ENCODE data around the gene MSMO1. TPM values are rescaled to one million over a fixed set of nuclear protein-coding genes. Genes with fewer than 3 reads are reported as not detected.

MSMO1 gene
- total and polyA plus RNA-seq, 10 of the 15 experiments (the other 5 are each of a cell fraction or from before 2014, with no cell fraction given), result 63.6 to 168 (median 105) TPM

DNA sequence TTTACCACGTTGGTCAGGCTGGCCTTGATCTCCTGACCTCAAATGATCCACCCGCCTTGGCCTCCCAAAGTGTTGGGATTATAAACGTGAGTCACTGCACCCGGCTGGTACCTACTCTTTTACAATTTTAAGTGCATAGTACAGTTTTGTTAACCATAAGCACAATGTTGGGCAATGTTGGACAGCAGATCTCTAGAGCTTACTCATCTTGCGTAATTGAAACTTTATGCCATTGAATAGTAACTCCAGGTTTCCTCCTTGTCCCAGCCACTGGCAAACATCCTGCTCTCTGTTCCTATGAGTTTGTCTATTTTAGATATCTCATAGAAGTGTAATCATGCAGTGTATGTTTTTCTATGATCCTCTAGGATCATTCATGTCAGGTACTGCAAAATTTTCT, 42.1 kb downstream of the MSMO1 start:
- Histone ChIP-seq H3K4me2 (ENCODE audit: control insufficient read depth, insufficient read depth) (no peak overlapping the region), H3K9me3 (replicated peaks; ENCODE audit: control insufficient read depth, insufficient read depth, low read length) (no peaks in the 10 kb centered on the region), H3K27ac (ENCODE audit: control insufficient read depth, insufficient read depth) (no peak overlapping the region), H3K36me3 (ENCODE audit: control insufficient read depth in 2 of 2, insufficient read depth in 2 of 2, low read length in 1 of 2) (no peaks in the 10 kb centered on the region), H4K20me1 (ENCODE audit: control insufficient read depth, insufficient read depth) (no peaks in the 10 kb centered on the region), H3K27me3 (replicated peaks in 1 of 2; ENCODE audit: control insufficient read depth in 2 of 2, insufficient read depth in 2 of 2, low read length in 1 of 2) (no peaks in the 10 kb centered on the region), H3K4me3 (no peak overlapping the region), H3K9ac (ENCODE audit: control insufficient read depth, insufficient read depth, low read length) (no peak overlapping the region), H2AFZ (ENCODE audit: control insufficient read depth, low read depth, low read length) (no peak overlapping the region), H3K79me2 (ENCODE audit: control insufficient read depth, insufficient read depth, low read length) (no peaks in the 10 kb centered on the region), H3K4me1 (ENCODE audit: control insufficient read depth, insufficient read depth, low read length) (no peaks in the 10 kb centered on the region)
- ATAC-seq, result no peak
- BruUV-seq (replicated peaks), result no TSS peak
- intact Hi-C loops (cut with micrococcal nuclease; ENCODE audit: unreplicated experiment) (no loop called here), in situ Hi-C loops (cut with MboI) (no loop called here)
- SMC1A ChIA-PET (ENCODE audit: uncharacterized antibody, unreplicated experiment), result no interaction called here
- WGBS (ENCODE audit: insufficient coverage, insufficient replicate concordance, low lambda C conversion rate, missing lambda C conversion rate), result 32% methylated on average over 5 of the region's 5 CpGs
- POLR2A ChIA-PET, result no interaction called here
- FAIRE-seq, result no peak
- no peak for TF ChIP-seq NR2C2 (IDR thresholded peaks at IDR 0.05; ENCODE audit: borderline replicate concordance, control insufficient read depth, insufficient read length, low read depth)
- no peak for TF ChIP-seq SRF (IDR thresholded peaks at IDR 0.05; ENCODE audit: low read depth in 2 of 2, low read length in 2 of 2)
- no peak for TF ChIP-seq ZBED1 (IDR thresholded peaks at IDR 0.05; ENCODE audit: borderline replicate concordance)
- no peak for TF ChIP-seq NR2C1 (IDR thresholded peaks at IDR 0.05)
- TF ChIP-seq FOS (IDR thresholded peaks at IDR 0.05; ENCODE audit: borderline replicate concordance, extremely low read depth, insufficient read length), result no peak
- TF ChIP-seq, protein P1, sequence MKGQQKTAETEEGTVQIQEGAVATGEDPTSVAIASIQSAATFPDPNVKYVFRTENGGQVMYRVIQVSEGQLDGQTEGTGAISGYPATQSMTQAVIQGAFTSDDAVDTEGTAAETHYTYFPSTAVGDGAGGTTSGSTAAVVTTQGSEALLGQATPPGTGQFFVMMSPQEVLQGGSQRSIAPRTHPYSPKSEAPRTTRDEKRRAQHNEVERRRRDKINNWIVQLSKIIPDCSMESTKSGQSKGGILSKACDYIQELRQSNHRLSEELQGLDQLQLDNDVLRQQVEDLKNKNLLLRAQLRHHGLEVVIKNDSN (IDR thresholded peaks at IDR 0.05; ENCODE audit: borderline replicate concordance, extremely low read length, insufficient read depth, low read depth, low read length), result no peak
- TF ChIP-seq BMI1 (IDR thresholded peaks at IDR 0.05; ENCODE audit: borderline replicate concordance), result no peak
- no peak for TF ChIP-seq MEF2B (IDR thresholded peaks at IDR 0.05; ENCODE audit: partially characterized antibody, poor library complexity, severe bottlenecking)
- no peak for TF ChIP-seq IKZF1 (conservative IDR thresholded peaks at IDR 0.05)
- no peak for TF ChIP-seq JUNB (IDR thresholded peaks at IDR 0.05)
- TF ChIP-seq ZSCAN29 (IDR thresholded peaks at IDR 0.05), result no peak
- TF ChIP-seq, protein P2, sequence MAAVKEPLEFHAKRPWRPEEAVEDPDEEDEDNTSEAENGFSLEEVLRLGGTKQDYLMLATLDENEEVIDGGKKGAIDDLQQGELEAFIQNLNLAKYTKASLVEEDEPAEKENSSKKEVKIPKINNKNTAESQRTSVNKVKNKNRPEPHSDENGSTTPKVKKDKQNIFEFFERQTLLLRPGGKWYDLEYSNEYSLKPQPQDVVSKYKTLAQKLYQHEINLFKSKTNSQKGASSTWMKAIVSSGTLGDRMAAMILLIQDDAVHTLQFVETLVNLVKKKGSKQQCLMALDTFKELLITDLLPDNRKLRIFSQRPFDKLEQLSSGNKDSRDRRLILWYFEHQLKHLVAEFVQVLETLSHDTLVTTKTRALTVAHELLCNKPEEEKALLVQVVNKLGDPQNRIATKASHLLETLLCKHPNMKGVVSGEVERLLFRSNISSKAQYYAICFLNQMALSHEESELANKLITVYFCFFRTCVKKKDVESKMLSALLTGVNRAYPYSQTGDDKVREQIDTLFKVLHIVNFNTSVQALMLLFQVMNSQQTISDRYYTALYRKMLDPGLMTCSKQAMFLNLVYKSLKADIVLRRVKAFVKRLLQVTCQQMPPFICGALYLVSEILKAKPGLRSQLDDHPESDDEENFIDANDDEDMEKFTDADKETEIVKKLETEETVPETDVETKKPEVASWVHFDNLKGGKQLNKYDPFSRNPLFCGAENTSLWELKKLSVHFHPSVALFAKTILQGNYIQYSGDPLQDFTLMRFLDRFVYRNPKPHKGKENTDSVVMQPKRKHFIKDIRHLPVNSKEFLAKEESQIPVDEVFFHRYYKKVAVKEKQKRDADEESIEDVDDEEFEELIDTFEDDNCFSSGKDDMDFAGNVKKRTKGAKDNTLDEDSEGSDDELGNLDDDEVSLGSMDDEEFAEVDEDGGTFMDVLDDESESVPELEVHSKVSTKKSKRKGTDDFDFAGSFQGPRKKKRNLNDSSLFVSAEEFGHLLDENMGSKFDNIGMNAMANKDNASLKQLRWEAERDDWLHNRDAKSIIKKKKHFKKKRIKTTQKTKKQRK (IDR thresholded peaks at IDR 0.05; ENCODE audit: low read depth, low read length), result no peak
- TF ChIP-seq BACH1 (IDR thresholded peaks at IDR 0.05; ENCODE audit: borderline replicate concordance), result no peak
- no peak for TF ChIP-seq SMAD5 (IDR thresholded peaks at IDR 0.05; ENCODE audit: low read depth)
- no peak for TF ChIP-seq ETV6 (conservative IDR thresholded peaks at IDR 0.05 in 1 of 2, IDR thresholded peaks at IDR 0.05 in 1 of 2; ENCODE audit: borderline replicate concordance in 1 of 2, low read depth in 1 of 2)
- CTCF ChIA-PET, result no interaction called here
- DNase-seq (ENCODE audit: low read depth, low spot score), result no peak
- RAD21 ChIA-PET (ENCODE audit: unreplicated experiment), result no interaction called here

Measured in GM12878 (cell line).